Measurements from ENCODE around the gene ASB1.

Gene ASB1

DNA sequence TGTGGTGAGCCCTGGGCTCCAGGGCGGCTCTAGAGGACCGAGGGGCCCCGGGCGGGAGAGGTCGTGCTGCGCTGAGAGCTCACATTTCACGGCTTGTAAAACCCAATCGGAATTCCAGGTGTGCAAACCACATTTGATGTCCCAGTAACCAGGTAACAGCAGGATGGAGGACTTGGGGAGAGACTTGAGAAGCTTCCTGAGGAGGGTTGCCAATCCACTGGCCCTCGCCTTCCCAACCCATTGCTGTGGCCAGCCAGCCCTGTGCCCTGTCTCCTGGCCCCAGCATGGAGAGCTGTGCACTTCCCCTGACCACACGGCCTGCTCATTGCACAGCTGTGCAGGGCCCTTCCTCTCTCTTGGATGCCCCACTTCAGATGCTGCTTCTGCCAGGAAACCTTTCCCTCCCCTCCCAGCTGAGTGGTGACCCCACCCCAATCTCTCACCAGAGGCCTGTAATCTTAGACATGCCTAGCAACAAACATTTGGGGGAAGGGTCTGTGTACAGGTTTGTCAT is 39.6 kb downstream of the ASB1 start:
- no peak for DNase-seq (ENCODE audit: low read depth in 4 of 4, low spot score in 1 of 4)

DNA sequence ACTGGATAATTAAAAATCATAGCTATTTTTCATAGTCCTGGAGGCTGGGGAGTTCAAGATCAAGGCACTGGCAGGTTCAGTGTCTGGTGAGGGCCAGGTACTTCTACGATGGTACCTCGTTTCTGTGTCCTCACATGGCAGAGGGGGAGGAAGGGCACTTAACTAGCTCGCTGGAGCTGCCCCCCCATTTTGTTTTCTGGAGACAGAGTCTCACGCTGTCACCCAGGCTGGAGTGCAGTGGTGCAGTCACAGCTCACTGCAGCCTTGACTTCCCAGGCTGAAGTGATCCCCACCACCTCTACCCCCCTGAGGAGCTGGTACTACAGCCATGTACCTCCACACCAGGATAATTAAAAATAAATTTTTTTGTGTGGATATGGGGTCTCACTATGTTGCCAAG is 40.3 kb downstream of the ASB1 start:
- no peak for DNase-seq (ENCODE audit: low read depth in 4 of 4, low spot score in 1 of 4)

DNA sequence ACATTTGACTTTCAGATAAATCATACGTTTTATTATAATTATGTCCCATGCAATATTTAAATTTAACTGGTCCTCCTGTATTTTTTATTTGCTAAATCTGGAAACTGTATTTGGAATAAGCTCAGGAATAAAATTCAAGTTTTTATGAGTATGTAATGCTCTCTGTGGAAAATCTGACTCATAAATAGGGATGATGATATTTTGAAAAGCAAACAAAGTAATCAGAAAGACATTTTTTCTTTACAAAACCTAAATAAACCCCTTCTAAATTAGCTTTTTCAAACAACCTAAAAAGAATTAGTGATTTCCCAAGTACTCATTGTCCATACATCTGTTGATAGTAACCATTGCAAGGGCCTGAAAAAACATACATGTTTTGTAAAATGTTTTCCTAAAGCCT is 41.1 kb downstream of the ASB1 start:
- DNase-seq (ENCODE audit: low read depth in 4 of 4, low spot score in 1 of 4): no peak

DNA sequence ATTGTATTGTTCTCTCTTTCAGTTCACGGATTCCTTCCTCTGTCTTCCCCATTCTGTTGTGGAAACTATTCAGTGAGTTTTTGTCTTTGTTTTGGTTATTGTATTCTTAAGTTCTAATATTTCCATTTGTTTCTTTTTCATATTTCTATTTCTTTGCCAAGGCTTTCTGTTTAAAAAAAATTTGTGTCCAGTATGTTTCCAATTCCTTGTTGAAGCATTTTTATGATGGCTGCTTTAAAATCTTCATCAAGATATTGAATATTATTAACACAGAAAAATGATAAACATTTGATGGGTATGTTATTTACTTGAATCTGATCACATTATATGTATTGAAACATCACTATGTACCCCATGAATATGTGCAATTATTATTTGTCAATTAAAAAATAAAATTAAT is 42.4 kb downstream of the ASB1 start:
- DNase-seq (ENCODE audit: low read depth in 4 of 4, low spot score in 1 of 4): no peak

DNA sequence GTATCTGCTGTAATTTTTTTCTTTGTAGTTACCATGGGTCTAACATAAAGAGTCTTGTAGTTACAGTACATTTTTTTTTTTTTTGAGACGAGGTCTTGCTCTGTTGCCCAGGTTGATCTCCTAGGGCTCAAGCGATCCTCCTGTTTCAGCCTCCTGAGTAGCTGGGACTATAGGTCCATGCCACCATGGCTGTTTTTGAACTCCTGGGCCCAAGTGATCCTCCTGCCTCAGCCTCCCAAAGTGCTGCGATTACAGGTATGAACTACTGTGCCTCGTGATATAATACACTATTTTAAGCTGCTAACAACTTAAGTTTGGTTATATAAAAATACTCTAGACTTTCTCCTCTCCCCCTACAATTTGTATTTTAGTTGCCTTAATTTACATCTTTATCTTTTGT is 46.3 kb downstream of the ASB1 start:
- no peak for DNase-seq (ENCODE audit: low read depth in 4 of 4, low spot score in 1 of 4)

DNA sequence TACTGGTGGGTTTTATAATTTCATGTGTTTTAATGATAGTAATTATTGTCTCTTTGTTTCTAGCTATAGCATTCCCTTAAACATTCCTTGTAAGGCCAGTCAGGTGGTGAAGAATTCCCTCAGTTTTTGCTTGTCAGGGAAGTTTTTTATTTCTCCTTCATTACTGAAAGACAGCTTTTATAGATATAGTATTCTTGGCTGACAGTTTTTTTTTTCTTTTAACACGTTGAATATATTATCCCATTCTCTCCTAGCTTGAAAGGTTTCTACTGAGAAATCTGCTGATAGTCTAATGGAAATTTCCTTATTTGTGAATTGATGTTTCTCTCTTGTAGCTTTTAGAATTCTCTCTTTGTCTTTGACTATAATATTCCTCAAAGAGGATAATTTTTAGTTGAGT is 46.8 kb downstream of the ASB1 start:
- DNase-seq (ENCODE audit: low read depth in 4 of 4, low spot score in 1 of 4): no peak

DNA sequence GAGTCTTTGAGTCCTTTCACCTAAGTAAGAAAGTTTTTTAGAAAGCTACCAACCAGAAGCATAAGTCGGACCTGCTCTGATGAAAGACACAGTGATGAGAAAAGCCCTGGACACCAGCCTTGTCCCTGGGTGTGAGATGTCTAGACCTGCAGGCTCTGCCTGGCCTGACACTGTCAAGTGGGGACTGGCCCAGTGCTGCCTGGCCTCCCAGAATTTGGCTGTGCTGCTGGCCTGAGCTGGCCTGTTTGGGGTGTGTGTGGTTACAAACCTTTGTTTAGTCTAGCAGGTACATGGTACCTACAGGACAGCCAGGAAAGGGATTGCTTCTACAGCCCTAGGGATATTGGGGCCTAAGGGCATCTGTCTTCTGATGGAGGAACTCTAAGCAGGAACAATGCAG is 48.3 kb downstream of the ASB1 start:
- no peak for DNase-seq (ENCODE audit: low read depth in 4 of 4, low spot score in 1 of 4)

DNA sequence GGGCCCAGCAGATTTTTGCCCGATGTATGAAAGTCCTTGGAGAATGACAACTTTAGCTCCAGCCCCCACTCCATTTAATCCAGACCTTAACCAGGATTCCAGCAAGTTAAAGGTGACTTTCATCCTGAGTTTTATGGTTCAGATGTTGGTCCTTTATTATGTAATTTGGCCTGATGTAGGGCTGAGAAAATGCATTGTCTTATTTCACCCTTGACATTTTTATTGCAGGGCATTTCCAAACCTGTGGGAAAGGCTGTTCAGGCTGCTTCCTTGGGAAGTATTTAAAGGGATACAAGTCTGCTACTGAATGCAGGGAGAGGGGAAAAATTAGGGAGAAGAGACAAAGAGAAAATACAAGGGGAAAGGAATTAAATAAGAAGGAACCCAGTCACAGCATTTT is 48.8 kb downstream of the ASB1 start:
- no peak for DNase-seq (ENCODE audit: low read depth in 4 of 4, low spot score in 1 of 4)

DNA sequence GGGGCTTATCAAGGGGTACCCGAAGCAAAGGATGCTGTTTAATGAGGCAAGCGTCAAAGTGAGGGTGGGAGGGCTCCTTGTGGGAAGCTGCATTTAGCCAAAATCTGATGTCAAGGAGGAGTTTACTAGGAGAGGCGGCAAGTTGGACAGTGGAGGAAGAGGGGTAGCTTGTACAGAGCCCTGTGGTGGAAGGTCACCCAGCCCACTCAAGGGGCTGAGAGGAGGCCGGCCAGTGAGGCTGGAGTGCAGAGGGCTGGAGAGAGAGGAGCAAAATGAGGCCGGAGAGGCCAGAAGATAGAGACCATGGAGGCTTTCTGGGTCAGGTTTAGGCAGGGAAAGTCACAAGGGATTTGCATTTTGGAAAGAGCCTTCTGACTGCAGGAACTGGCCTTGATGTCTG is 49.5 kb downstream of the ASB1 start:
- DNase-seq (ENCODE audit: low read depth in 4 of 4, low spot score in 1 of 4): no peak

DNA sequence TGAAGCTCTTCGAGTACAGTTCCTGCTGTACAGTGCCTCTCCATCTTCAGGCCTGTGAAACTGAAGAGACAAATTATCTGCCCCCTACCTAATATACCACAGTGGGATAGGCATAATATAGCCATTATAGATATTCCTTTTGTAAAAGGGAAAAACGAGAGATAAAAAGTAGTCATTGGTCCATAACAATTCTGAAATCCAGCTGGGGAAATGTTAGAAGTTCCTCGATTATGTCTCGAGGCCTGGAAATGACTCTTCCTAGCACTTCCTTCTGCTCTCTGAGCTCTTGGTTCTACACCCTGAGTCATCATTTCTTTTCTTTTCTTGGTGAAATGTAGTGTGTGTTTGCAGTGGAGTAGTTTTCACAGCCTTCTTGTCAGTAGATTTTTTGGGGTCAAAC is 51.5 kb downstream of the ASB1 start:
- DNase-seq (ENCODE audit: low read depth in 4 of 4, low spot score in 1 of 4): no peak

DNA sequence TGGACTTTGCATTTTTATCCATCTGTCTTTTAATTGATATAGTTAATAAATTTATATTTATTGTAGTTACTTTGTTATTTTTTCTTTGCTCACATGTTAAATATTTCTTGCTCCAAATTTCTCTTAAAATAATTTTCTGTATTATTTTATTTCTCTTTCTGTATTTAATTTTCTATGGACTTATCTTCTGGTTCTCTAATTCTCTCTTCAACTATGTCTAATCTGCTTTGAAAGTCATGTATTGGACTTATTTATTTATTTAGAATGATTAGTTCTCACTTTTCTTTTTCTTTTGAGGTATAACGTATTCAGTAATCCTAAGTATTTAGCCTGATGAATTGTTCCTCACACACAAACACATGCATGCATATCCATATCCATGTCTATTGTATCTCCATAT is 53.1 kb downstream of the ASB1 start:
- DNase-seq (ENCODE audit: low read depth in 4 of 4, low spot score in 1 of 4): no peak

DNA sequence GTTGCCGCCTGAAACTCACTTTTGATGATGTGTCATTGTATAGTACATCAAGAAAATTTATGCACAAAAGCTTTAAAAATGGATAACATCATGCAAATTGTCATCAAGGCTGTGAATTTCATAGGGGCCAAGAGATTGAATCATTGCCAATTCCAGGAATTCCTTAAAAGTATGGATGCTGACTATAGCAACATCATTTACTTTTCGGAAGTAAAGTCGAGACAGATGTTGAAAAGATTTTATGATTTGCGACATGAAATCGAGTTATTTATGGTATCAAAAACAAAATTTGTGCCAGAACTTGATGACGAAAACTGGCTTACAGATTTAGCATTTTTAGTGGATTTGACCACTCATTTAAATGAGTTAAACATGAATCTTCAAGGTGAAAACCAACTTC is 56.3 kb downstream of the ASB1 start:
- DNase-seq (ENCODE audit: low read depth in 4 of 4, low spot score in 1 of 4): no peak

DNA sequence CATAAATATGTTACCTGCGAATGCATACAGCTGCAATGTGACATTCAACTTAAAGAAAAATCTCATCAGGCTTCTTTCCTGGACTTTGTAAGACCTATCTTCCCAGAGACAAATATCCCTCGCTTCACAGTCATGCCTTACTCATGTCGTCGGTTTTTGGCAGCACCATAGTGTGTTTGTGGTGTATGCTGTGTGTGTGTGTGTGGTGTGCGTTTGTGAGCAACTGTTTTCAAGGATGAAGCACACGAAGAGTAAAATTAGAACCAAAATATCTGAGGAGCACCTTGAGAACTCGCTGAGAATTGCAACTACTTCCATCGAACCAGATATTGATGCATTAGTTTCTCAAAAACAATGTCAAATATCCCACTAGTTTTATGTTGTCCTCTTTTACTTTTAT is 56.9 kb downstream of the ASB1 start:
- DNase-seq (ENCODE audit: low read depth in 4 of 4, low spot score in 1 of 4): no peak

DNA sequence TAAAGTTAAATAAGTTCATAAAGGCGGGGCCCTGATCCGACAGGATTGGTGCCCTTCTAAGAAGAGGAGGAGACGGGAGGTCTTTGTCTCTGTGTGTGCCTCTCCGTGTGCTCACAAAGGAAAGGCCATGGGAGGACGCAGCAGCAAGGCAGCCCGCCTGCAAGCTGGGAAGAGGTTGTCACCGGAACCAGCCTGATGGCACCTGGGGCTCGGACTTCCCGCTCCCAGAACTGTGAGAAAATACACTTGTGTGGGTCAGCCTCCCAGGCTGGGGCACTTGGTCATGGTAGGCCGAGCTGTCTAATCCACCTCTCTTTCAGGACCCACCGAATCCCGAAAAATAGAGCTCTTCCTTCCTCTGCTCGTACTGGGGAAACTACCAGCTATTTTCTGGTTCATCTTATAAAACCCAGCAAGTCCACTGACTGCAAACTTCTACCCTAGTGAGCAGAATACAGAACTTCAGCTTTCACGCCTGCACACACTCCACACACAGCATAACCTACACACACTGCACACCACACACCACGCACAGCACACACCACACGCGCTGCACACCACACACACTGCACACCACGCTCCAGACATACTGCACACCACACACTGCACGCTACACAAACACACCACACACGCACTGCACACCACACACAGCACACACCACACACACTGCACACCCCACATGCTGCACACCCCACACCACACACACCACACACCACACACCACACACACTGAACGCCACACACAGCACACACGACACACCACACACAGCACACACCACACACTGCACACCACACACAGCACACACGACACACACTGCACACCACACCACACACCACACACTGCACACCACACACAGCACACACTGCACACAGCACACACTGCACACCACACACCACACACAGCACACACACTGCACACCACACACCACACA is 58.1 kb downstream of the ASB1 start:
- no peak for DNase-seq (ENCODE audit: low read depth in 4 of 4, low spot score in 1 of 4)

DNA sequence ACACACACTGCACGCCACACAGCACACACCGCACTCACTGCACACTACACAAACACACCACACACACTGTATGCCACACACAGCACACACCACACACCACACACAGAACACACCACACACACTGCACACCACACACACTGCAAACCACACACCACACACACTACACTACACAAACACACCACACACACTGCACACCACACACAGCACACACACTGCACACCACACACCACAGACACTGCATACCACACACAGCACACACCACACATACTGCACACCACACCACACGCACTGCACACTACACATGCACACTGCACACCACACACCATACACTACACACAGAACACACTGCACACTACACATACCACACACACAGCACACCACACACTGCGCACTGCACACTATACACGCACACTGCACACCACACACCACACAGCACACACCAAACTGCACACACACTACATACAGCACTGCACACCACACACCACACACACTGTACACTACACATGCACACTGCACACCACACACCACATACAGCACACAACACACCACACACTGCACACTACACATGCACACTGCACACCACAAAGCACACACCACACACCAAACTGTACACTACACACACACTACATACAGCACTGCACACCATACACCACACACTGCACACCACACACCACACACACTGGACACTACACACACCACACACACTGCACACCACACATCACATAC is 59.6 kb downstream of the ASB1 start:
- no peak for DNase-seq (ENCODE audit: low read depth in 4 of 4, low spot score in 1 of 4)

DNA sequence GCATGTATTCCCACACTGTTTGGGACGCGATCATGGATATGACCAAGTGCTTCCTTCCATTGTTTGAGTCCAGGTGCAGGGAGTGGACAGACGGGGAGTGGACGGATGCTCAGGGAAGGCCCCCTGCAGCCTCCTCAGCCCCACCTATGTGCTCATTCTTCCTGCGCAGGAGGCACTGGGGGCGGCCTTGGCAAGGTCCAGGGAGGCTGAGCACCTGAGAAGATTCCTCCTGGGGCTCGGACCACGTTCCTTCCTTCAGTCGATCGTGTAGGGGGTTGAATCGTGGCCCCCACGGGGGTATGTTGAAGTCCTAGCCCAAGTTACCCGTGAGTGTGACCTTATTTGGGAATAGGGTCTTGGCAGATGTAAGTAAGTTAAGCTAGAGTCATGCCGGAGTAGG is 60.4 kb downstream of the ASB1 start:
- DNase-seq (ENCODE audit: low read depth in 4 of 4, low spot score in 1 of 4): no peak

DNA sequence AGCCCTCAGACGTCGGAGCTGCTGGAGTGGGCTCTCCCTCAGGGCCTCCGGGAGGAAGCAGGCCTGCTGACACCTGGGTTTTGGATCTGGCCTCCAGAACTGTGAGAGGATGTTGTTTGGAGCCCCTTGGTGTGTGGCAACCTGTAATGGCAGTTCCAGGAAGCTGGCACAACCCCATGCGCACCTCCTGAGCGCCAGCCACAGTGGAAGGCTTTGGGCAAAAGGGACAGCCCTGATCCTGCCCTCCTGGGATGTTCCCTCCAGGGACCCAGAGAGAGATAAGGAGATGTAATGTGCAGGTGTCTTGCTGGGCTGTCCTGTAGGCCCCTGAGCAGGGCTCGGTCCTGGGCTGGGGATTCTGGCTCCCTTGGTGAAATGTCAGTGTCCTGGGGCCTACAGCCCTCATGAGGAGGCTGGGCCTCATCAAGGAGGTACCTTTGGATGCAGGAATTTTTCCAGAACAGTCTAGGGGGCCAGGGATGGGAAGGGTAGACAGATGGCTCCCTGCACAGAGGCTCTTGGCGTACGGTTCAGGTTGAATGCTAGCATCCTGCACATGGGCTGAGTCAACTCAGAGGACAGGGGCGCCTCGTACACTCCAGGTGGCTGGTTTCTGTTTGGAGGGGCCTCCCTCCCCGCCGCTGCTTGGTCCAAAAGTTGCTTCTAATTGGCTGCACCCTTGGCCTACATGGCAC is 61.1 kb downstream of the ASB1 start:
- DNase-seq (ENCODE audit: low read depth in 4 of 4, low spot score in 1 of 4): no peak

DNA sequence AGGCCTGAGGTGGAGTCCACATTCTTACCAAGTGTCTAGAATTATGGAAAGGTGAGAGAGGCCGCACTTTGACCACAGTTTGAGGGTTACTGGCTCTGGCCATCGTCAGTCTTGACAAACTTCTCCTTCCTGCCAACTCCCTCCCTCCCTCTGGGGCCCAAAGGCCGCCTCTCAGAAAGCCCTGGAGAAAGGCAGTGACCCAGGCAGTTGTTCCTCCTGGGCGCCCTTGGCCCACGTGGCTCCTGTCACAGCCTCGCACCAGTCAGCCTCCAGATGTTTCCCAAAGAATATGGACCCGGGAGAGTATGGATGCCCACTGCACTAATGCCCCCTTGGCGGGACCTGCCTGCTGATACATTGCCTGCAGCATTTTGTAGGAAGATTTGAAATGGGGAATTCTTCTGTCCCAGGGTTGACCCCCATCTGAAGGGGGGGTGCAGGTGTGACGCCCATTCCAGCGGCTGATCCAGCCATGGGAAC is 61.7 kb downstream of the ASB1 start:
- no peak for DNase-seq (ENCODE audit: low read depth in 4 of 4, low spot score in 1 of 4)

DNA sequence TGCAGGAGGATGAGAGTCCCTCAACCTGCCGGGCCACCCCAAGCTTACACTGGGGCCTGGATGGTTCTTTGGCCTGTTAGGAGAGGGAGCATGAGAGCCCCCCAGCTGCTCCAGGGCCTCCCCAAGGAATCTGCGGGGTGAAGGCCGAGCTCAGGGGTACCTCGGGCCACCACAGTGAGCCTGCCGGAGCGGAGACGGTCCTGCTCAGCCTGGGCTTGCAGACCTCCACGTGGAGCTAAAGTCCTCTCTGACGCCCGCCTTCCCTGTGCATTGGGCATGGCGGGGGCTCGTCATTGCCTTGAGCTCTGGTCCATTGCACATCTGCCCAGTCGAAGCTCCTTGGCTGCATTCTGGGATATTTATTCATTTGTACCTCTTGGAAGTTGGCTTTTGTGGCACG is 62.7 kb downstream of the ASB1 start:
- DNase-seq (ENCODE audit: low read depth in 4 of 4, low spot score in 1 of 4): no peak

DNA sequence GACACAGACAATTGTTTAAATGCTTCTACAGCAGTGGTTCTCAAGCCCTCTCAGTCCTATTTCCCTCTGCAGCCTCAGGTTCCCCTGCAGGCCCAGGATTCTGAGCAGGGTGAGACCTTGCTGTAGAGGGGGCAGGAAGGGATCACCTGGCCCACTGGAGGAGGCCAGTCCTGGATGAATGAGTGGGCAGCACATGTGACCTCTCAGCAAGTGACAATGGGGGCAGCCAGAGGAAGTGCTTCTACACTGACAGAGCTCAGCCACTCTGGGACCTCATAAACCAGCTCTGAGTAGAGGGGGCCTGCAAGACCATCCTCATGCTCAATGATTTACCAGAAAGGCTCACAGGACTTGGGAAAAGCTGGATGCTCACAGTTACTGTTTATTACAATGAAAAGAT is 63.2 kb downstream of the ASB1 start:
- DNase-seq (ENCODE audit: low read depth in 4 of 4, low spot score in 1 of 4): no peak

DNA sequence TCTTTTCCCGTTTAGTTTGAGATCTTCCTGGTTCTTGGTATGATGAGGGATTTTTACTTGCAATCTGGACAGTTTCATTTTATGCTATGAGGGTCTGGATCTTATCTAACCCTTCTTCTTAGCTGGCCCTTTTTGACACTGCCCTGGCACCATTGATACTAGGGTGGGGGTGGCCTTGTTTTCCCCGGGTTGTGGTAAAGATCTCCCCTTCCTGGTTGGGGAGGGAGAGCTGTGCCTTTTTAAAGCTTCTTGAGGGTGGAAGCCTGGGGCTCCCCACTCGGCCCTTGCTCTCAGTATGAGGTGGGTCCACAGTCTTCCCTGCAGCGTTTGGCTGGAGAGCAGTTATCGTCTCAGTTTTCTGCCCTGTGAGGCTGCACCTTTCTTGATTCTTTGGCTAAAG is 66.1 kb downstream of the ASB1 start:
- no peak for DNase-seq (ENCODE audit: low read depth in 4 of 4, low spot score in 1 of 4)

DNA sequence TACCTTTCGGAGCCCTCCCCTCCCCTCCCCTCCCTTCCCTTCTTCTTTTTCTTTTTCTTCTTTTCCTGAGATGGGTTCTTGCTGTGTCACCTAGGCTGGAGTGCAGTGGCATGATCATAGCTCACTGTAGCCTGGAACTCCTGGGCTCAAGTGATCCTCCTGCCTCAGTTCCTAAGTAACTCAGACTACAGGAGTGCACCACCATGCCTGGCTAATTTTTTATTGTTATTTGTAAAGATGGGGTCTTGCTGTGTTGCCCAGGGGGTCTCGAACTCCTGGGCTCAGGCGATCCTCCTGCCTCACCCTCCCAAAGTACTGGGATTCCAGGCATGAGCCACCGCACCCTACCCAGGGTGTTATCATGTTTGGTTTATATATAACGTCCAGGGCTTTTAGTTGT is 66.7 kb downstream of the ASB1 start:
- no peak for DNase-seq (ENCODE audit: low read depth in 4 of 4, low spot score in 1 of 4)
